CMK (cell line): ENCODE measurements around the gene KLHDC3.
"Not testable (repeated sequence)": the region's sequence is repeated elsewhere in the genome, so short reads cannot be mapped to it uniquely, and the experiment has no call there.

ENCODE experiments used
- DNase-seq: peaks from one replicate; pipeline ENCODE4 v3.0.0-alpha.2; 2010; ENCODE audit warnings: low read depth

The KLHDC3 gene

DNA sequence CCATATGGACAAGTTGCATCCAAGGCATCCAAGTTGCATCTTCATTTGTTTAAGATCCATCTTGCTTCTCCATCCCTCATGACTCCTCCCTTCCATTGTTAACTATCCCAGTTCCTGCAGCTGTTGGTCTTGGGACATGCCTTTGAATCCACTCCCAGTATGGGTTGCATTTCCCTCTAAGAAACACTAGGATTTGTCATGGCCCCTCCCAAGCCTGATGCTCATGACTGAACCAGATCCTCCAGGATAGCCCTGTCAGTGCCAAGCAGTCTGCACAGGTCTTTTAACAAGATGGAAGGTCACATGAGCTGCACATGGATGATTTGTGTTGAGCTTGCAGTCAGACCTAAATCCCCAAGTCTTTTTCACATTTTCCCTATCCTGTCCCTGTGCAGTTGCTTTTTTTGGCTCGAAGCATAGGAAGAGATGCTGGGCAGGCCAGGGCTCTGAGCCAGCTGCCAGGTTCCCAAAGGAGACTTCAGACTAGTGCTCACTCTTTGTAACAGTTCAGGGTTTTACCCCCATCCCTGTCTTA lies 25.5 kb upstream of the KLHDC3 start:
- no peak for DNase-seq

DNA sequence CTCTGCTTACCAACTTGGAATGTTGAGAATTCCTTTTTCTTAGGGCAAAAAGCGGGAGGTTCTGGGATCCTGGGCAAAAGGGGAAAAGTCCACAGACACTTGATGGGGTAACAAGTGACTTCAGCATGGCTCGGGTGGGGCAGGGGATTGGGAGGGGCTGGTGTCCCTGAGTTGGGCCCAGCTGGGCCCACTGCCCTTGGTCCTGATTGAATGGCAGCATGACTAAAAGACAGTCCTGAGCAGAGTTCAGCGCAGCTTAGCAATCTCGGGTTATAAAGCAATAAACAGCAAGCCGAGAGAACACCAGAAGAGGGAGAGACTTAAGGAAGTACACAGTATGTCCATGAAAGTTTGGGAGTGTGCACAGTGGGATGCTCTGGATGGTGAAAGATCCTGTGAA lies 24.1 kb upstream of the KLHDC3 start:
- DNase-seq, result no peak

- no peak for DNase-seq
Observed at GRCh38 chr6:42993445-42993844, 20.6 kb upstream of the KLHDC3 start.

DNA sequence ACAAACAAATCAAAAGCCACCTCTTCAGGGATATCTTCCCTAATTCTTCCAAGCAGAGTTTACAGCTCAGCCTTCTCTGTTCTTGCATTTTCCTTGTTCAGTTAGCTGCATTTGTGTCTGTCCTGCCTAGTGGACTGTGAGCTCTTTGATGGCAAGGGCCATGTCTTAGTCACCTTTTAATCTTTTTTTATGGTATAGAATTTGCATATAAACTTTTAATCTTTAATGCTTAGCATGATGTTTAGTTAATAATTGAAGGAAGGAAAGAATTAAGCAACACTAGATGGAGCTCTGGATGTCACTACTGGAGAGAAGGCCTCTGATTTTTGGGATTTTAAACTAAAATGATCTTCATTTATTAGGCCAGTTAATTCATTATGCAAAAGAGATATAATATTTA lies 17.5 kb upstream of the KLHDC3 start:
- no peak for DNase-seq

DNA sequence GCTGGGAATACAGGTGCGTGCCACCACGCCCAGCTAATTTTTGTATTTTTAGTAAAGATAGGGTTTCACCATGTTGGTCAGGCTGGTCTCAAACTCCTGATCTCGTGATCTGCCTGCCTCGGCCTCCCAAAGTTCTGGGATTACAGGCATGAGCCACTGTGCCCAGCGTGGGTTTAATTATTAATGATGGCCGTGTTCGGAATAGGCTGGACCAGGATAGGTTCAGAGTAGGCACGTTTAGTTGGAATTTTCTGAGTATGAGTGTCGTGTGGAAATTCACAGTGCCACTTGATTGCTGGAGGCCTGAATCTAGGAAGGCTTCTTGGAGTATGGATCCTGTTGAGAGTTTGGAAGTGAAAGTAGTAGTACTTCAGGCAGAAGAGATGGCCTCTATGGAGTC lies 15.8 kb upstream of the KLHDC3 start:
- DNase-seq, result not testable (repeated sequence)

- no peak for DNase-seq
Observed at GRCh38 chr6:43001843-43002242, 12.2 kb upstream of the KLHDC3 start.

DNA sequence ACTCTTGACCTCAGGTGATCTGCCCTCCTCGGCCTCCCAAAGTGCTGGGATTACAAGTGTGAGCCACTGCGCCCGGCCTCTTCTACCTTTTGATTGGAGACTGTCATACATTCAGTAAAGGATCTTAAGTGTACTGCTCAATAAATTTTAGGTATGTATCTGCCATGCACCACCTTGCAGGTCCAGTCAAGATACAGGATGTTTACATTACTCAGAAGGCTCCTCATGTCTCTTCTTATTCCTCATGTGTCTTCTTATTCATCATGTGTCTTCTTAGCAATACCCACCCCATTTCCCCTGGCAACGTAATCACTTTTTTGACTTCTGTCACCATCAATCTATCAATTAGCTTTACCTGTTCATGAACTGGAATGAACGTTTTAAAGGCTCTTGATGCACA lies 8.2 kb upstream of the KLHDC3 start:
- DNase-seq, result no peak

DNA sequence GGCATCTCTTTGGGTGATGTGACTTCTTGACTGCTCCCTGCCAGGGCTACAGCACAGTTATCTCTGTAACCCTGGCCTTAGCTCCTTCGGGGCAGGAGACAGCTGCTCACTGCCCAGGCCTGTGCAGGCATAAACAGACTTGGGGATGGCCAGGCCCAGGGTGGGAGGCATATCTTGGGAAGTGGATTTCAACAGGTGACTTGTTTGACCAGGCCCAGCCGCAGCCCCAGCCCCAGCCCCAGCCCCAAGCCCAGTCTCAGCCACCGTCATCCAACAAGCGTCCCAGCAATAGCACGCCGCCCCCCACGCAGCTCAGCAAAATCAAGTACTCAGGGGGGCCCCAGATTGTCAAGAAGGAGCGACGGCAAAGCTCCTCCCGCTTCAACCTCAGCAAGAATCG lies 7.8 kb upstream of the KLHDC3 start:
- no peak for DNase-seq

DNA sequence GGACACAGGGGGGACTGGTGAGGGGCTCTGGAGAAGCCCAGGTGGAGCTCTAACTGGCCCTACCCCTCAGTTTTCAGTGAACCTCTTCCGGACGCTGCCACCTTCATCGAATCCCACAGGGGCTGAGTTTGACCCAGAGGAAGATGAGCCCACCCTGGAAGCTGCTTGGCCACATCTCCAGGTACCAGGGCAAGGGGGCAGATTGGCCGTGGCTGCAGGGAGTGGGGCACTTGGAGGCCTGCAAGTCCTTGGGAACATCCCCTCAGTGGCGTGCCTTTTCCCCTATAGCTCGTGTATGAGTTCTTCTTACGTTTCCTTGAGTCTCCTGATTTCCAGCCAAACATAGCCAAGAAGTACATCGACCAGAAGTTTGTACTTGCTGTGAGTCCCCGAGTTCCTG lies 6.9 kb upstream of the KLHDC3 start:
- no peak for DNase-seq

DNA sequence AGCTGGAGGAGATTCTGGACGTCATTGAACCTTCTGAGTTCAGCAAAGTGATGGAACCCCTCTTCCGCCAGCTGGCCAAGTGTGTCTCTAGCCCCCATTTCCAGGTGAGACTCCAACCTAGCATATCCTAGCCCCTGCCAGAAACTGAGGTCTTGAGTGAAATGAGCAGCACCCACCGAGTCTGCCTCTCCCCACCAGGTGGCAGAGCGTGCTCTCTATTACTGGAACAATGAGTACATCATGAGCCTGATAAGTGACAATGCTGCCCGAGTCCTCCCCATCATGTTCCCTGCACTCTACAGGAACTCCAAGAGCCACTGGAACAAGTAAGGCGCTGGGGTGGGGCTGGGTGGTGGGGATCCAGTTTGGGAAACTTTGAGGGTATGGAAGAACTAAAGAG lies 4.9 kb upstream of the KLHDC3 start:
- no peak for DNase-seq

DNA sequence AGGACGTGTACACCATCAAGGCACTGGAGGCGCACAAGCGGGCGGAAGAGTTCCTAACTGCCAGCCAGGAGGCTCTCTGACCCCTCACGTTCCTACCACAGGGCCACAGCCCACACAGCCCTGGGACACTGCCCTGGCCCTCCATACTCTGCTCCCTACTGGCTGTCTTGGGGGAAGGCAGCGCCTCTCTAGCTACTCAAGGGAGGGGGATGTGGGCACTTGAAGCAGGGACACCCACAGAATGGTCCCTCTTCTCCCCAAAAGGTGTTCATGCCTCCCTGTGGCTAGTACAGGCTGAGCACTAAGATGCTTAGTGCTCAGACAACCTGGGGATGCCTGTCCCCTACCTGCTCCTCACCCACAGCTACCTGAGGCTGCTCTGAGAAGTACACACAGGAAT lies 2.8 kb upstream of the KLHDC3 start:
- no peak for DNase-seq

DNA sequence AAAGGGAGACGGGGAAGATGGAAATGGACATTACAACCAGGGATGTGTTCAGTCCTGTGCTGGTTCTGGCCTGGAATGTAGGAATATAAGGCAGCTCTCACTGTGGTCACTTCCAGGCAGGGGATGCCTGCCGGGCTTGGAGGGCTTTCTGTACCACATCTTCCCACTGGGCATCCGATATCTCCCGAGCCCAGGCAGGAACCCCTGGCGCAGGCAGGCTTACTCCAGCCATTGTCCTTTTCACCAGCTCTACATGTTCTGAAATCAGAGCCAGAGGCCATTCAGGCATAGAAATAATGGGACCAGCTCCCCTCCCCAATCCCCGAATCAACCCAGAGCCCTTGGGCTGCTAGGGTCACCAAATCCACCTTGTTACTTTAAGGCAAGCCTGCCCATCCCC lies 1.7 kb upstream of the KLHDC3 start:
- no peak for DNase-seq

DNA sequence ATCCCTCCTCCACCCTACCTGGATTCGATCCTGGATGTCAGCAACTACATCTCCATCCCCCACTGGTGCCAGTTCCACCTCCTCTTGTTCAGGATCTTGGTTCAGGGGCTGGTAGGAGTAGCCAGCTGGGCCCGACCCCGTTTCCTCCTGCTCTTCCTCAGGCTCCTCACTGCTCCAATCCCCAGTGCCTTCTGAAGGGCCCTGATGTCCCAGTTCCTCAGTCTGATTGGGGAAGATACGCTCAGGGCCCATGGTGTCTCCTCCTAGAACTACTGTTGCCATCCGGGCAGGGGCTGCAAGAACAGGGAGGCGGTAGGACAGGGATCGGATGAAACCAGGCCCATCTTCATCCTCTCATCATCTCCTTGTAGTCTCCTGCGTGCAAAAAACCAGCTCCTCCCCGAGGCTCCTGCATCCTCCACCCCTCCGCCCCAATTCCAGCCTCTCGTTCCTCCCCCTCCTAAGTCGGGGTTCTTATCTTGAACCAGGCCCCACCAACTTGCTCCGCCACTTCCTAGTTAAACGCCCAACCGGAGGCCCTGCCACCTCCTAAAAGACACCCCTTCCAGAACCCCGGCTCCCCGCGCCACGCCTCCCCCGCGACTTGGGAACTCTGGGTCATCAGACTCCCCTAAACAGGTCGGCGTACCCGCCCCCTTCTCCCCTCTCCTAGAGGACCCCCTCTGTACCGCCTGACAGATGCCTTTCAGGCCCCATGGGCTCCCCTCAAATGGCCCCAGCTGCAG lies 779 bp upstream of the KLHDC3 start:
- DNase-seq, result peak; percentile 78

DNA sequence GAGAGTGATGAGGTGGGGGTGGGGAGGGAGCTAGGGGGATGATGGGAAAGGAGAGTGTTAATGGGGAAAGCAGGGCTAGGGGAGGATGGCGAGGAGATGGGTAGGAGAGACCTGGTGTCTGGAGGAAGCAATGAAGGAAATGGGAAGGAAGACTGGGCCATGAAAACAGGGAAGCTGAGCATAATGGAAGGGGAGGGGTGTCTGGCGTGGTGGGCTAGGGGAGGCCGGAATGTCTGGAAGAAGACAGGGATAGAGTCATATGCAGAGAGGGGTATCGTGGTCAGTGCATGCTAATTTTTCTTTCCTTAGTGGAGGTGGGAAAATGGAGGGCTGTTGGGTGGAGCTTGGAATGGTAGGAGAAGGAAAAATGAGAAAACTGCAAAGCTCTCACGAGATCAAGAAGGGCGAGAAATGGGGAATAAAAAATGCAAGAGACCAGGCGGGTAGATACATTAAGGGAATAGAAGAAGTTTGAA lies 423 bp downstream of the KLHDC3 start:
- DNase-seq, result no peak

DNA sequence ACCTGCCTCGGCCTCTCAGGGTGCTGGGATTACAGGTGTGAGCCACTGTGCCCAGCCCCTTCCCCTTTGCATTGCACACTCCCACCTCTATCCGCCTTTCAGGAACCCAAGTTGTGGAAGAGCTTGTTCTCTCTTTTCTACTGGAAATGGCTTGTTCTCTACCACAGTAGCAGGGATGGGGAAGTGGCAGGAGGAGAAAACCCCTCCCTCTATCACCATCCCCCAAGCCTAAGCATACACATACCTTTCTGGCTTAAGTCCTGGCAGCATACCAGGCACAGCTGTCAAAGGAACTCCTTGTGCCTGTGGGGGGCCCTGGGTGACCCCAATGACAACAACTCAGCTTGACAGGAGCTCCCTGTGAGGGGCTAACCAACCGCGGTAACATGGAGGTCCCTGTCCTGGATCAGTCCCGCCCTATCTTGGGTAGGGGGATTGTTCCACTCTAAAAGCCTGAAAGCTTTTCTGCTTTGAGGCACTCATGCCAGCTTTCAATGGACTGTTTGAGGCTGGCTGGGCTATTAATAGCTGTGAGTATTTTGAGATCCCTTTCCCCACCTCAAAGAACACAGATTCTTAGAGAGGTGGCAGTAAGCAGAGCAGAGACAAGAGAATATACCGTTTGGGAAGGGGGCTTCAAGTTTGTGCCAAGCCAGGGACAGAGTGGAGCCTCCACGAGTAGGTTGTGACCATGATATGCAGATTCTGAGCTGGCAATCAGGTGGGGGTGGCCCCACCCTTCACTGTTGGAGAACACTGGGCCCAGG lies 2.3 kb downstream of the KLHDC3 start:
- DNase-seq, result no peak

GRCh38 chr6:43016943-43017334 lies 2.9 kb downstream of the KLHDC3 start:
- no peak for DNase-seq

- no peak for DNase-seq
Observed at GRCh38 chr6:43019152-43019551, 5.1 kb downstream of the KLHDC3 start.

GRCh38 chr6:43020052-43020705 lies 6.1 kb downstream of the KLHDC3 start:
- DNase-seq, result no peak

GRCh38 chr6:43020847-43021246 lies 6.8 kb downstream of the KLHDC3 start:
- DNase-seq, result no peak

DNA sequence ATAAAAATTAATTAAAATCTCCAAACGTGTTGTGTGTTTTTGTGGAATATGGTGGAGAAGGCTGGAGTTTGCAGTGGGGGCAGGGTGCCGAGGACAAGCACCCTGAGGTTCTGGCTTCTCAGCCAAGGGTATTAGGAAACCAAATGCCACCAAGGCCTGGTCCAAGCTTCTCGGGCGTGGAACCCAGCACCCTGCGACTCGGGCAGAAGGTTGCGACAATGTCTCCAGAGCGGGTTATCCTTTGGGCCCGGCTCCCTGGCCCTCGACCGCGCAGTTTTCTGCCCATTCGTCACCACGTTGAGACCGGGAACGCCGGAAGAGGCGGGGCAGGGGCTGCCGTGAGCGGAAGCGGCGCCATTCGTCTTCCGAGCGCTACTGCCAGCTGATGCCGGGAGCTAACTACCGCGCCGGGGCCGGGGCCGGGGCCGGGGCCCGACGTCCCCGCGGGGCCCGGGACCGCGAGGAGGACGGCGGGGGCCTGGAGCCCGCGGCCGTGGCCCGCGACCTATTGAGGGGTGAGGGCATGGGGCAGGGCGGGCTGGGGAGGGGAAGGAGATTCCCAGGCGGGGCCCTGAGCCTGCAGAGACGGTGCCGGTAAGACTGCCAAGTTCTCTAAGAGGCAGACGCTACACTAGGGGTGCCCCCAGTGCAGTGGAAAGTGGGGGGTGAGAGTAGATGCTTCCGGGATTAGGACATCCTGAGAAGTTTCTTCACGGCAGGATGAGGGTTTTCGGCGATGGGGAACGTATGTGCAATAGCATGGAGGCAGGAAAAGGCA lies 7.4 kb downstream of the KLHDC3 start, which contains the start of gene RRP36:
RRP36 (plus strand) TSS at position 354 of the 778 bp plus-strand sequence; CDS start at position 386, 32 bp downstream.
- no peak for DNase-seq

- DNase-seq, result no peak
Observed at GRCh38 chr6:43024436-43024835, 10.4 kb downstream of the KLHDC3 start.

GRCh38 chr6:43026365-43026764 lies 12.3 kb downstream of the KLHDC3 start:
- DNase-seq, result no peak
